ENCODE measurements around the gene PLS1.

The PLS1 gene

GRCh38 chr3:142691527-142691926 is 95.3 kb downstream of the PLS1 start:
- H3K36me3 ChIP-seq: peaks cover 4% of the 10 kb centered on the region
- no peaks in the 10 kb centered on the region for H3K4me1 ChIP-seq (ENCODE audit: control insufficient read depth in 1 of 2, insufficient read depth in 1 of 2, low read depth in 1 of 2, low read length in 1 of 2)
- H3K4me3 ChIP-seq (ENCODE audit: low read depth in 1 of 2, low read length in 1 of 2): no peak overlapping the region
- no peak for TF ChIP-seq CTCF (IDR thresholded peaks at IDR 0.05)
- no peak overlapping the region for H3K27ac ChIP-seq
- H3K27me3 ChIP-seq: no peaks in the 10 kb centered on the region
- no peaks in the 10 kb centered on the region for H3K9me3 ChIP-seq

GRCh38 chr3:142693136-142693853 is 97.1 kb downstream of the PLS1 start:
- Histone ChIP-seq H3K4me3 (ENCODE audit: low read depth in 1 of 2, low read length in 1 of 2) (no peak overlapping the region), H3K9me3 (no peaks in the 10 kb centered on the region), H3K36me3 (peaks cover 4% of the 10 kb centered on the region), H3K27me3 (no peaks in the 10 kb centered on the region), H3K27ac (no peak overlapping the region), H3K4me1 (ENCODE audit: control insufficient read depth in 1 of 2, insufficient read depth in 1 of 2, low read depth in 1 of 2, low read length in 1 of 2) (no peaks in the 10 kb centered on the region)
- TF ChIP-seq CTCF (IDR thresholded peaks at IDR 0.05): no peak

GRCh38 chr3:142694225-142694624 is 98.0 kb downstream of the PLS1 start:
- TF ChIP-seq CTCF (IDR thresholded peaks at IDR 0.05): no peak

GRCh38 chr3:142705198-142705597 is 109.0 kb downstream of the PLS1 start:
- H3K36me3 ChIP-seq: no peaks in the 10 kb centered on the region
- no peak overlapping the region for H3K4me3 ChIP-seq (ENCODE audit: low read depth in 1 of 2, low read length in 1 of 2)
- H3K9me3 ChIP-seq: no peaks in the 10 kb centered on the region

More at GRCh38 chr3:142694225-142694624, 98.0 kb downstream of the PLS1 start:
- H3K4me1 ChIP-seq (ENCODE audit: control insufficient read depth in 1 of 2, insufficient read depth in 1 of 2, low read depth in 1 of 2, low read length in 1 of 2): no peaks in the 10 kb centered on the region
- no peaks in the 10 kb centered on the region for H3K27me3 ChIP-seq
- H3K9me3 ChIP-seq: no peaks in the 10 kb centered on the region
- H3K36me3 ChIP-seq: peaks cover 4% of the 10 kb centered on the region
- H3K27ac ChIP-seq: no peak overlapping the region
- H3K4me3 ChIP-seq (ENCODE audit: low read depth in 1 of 2, low read length in 1 of 2): no peak overlapping the region

GRCh38 chr3:142706321-142707127 is 110.3 kb downstream of the PLS1 start:
- no peak overlapping the region for H3K4me3 ChIP-seq (ENCODE audit: low read depth in 1 of 2, low read length in 1 of 2)

More at GRCh38 chr3:142705198-142705597, 109.0 kb downstream of the PLS1 start:
- no peaks in the 10 kb centered on the region for H3K4me1 ChIP-seq (ENCODE audit: control insufficient read depth in 1 of 2, insufficient read depth in 1 of 2, low read depth in 1 of 2, low read length in 1 of 2)
- H3K27me3 ChIP-seq: no peaks in the 10 kb centered on the region
- no peak overlapping the region for H3K27ac ChIP-seq
- TF ChIP-seq CTCF (IDR thresholded peaks at IDR 0.05): no peak

More at GRCh38 chr3:142706321-142707127, 110.3 kb downstream of the PLS1 start:
- Histone ChIP-seq H3K9me3 (no peaks in the 10 kb centered on the region), H3K36me3 (no peaks in the 10 kb centered on the region), H3K27ac (no peak overlapping the region), H3K27me3 (no peaks in the 10 kb centered on the region), H3K4me1 (ENCODE audit: control insufficient read depth in 1 of 2, insufficient read depth in 1 of 2, low read depth in 1 of 2, low read length in 1 of 2) (no peaks in the 10 kb centered on the region)
- no peak for TF ChIP-seq CTCF (IDR thresholded peaks at IDR 0.05)
